D721Med (cell line): ENCODE results near the gene LIPT2.

ENCODE experiments used
- DNase-seq: peaks from one replicate; pipeline ENCODE4 v3.0.0; 2011; ENCODE audit warnings: low spot score; ENCODE audit not compliant: insufficient read length
- FAIRE-seq: peaks from 2 replicates; lab custom pipeline; 2011; peaks lifted over from hg19 to GRCh38; lab: Jason Lieb, UNC
- TF ChIP-seq, protein P1 (sequence below): IDR thresholded peaks from 2 replicates; pipeline ENCODE4 v1.5.1; 2012; ENCODE audit warnings: mild to moderate bottlenecking, control low read depth; ENCODE audit not compliant: insufficient read depth; ENCODE audit errors: missing control alignments

Gene LIPT2

DNA sequence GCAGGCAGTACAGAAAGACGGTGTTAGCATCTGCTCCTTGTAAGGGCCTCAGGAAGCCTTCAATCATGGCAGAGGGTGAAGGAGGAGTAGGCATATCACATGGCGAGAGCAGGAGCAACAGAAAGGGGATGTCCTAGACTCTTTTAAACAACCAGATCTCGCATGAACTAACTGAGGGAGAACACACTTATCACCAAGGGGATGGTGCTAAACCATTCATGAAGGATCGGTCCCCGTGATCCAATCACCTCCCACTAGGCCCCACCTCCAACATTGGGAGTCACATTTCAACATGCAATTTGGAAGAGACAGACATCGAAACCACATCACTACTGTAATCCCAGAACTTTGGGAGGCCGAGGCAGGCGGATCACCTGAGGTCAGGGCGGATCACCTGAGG is 39.9 kb upstream of the LIPT2 start:
- TF ChIP-seq, protein P1, sequence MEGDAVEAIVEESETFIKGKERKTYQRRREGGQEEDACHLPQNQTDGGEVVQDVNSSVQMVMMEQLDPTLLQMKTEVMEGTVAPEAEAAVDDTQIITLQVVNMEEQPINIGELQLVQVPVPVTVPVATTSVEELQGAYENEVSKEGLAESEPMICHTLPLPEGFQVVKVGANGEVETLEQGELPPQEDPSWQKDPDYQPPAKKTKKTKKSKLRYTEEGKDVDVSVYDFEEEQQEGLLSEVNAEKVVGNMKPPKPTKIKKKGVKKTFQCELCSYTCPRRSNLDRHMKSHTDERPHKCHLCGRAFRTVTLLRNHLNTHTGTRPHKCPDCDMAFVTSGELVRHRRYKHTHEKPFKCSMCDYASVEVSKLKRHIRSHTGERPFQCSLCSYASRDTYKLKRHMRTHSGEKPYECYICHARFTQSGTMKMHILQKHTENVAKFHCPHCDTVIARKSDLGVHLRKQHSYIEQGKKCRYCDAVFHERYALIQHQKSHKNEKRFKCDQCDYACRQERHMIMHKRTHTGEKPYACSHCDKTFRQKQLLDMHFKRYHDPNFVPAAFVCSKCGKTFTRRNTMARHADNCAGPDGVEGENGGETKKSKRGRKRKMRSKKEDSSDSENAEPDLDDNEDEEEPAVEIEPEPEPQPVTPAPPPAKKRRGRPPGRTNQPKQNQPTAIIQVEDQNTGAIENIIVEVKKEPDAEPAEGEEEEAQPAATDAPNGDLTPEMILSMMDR = no peak
- no peak for FAIRE-seq
- DNase-seq = no peak

- TF ChIP-seq, protein P1 = no peak
- DNase-seq (no peak), FAIRE-seq (no peak)
These were observed 39.1 kb upstream of the LIPT2 start for GRCh38 chr11:74532501-74533246.

DNA sequence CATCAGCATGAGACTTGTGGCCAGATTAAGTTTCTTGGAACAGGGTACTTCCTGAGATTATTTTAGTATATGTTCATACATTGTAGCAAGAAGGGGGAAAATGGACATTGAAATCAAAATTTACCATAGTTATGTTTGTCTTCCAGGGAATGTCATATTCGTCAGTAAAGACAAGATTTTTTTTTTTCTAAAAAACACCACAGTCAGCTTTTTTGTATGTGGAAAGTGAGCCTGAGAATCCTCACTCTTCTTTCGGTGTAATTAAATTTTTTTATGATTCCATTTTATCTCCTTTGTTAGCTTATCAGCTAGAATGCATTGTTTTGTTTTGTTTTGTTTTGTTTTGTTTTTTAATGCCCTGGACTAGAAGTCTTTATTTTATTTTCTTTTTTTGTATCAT is 31.5 kb upstream of the LIPT2 start:
- FAIRE-seq (no peak), DNase-seq (no peak)
- TF ChIP-seq, protein P1 = no peak

DNA sequence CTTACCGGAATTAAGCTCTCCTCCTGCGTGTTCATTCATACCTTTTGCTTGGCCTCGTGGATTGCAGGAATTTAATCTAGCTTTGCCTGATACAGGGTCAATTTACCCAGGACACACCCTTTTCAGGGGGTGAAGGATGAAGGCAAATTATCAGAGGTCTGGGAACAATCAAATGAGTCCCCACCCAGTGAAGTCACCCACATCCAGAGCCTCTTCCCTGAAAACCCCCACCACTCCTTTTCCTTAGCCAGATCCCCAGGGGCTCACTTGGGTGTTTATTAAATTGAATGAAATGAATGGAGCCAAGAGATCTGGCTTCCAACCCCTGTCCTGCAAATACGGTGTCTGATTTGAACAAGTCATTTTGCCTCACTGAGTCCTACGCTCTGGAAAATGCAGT is 31.0 kb upstream of the LIPT2 start:
- FAIRE-seq (no peak), DNase-seq (no peak)
- TF ChIP-seq, protein P1 = no peak

GRCh38 chr11:74522776-74523175 is 29.3 kb upstream of the LIPT2 start:
- TF ChIP-seq, protein P1 = no peak
- no peak for FAIRE-seq
- no peak for DNase-seq

- TF ChIP-seq, protein P1 = no peak
- no peak for FAIRE-seq
These were observed 28.2 kb upstream of the LIPT2 start for GRCh38 chr11:74521666-74522252.

GRCh38 chr11:74520927-74521665 is 27.6 kb upstream of the LIPT2 start:
- TF ChIP-seq, protein P1 = no peak
- FAIRE-seq (no peak), DNase-seq (no peak)

More at GRCh38 chr11:74521666-74522252, 28.2 kb upstream of the LIPT2 start:
- no peak for DNase-seq
